ENCODE data around the gene ATP10A. TPM values are rescaled to one million over a fixed set of nuclear protein-coding genes. Genes with fewer than 3 reads are reported as not detected.

ATP10A gene
- total RNA-seq, 4 donors from 2014 or later: 3.8 to 7.1 (median 5.2) TPM

GRCh38 chr15:25879438-25879837 is 16.3 kb upstream of the ATP10A start:
- Histone ChIP-seq H3K27ac (no peak overlapping the region), H3K36me3 (no peaks in the 10 kb centered on the region), H3K9me3 (no peaks in the 10 kb centered on the region), H3K27me3 (no peaks in the 10 kb centered on the region), H3K4me3 (no peak overlapping the region), H3K4me1 (peaks cover under 1% of the 10 kb centered on the region)
- no peak for DNase-seq (ENCODE audit: low spot score in 2 of 2)
- 90% methylated on average over 4 of the region's 4 CpGs for WGBS
- no peak for TF ChIP-seq CTCF (IDR thresholded peaks at IDR 0.05)
- TF ChIP-seq EP300 (IDR thresholded peaks at IDR 0.05): no peak
- TF ChIP-seq POLR2A (IDR thresholded peaks at IDR 0.05): no peak
- no peak for TF ChIP-seq POLR2AphosphoS5 (IDR thresholded peaks at IDR 0.05)

DNA sequence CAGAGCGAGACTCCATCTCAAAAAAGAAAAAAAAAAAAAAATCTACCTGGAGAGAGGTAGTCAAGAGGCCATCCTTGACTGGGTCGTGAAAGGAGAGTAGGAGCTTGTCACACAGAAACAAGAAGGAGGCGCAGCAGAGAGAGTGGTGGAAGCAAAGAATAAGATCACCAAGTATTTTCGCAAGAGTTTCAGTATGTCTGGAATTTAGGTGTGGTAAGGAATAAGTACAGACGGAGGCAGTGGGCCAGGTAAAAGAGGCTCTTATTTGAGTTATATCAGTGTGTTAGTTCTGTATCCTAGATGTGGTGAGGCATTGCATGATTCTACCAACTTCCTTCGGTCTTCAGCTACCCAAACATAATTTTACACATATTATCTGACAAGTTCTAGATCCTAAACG is 14.6 kb upstream of the ATP10A start:
- no peak for DNase-seq (ENCODE audit: low spot score in 2 of 2)
- 56% methylated on average over 7 of the region's 7 CpGs for WGBS
- Histone ChIP-seq H3K9me3 (no peaks in the 10 kb centered on the region), H3K27ac (no peak overlapping the region), H3K36me3 (no peaks in the 10 kb centered on the region), H3K4me3 (no peak overlapping the region), H3K4me1 (no peaks in the 10 kb centered on the region), H3K27me3 (no peaks in the 10 kb centered on the region)
- TF ChIP-seq POLR2AphosphoS5 (IDR thresholded peaks at IDR 0.05) (no peak), CTCF (IDR thresholded peaks at IDR 0.05) (no peak), POLR2A (IDR thresholded peaks at IDR 0.05) (no peak), EP300 (IDR thresholded peaks at IDR 0.05) (no peak)

- no peak for TF ChIP-seq POLR2AphosphoS5 (IDR thresholded peaks at IDR 0.05)
- no peak for TF ChIP-seq POLR2A (IDR thresholded peaks at IDR 0.05)
- no peak for TF ChIP-seq EP300 (IDR thresholded peaks at IDR 0.05)
- no peak for TF ChIP-seq CTCF (IDR thresholded peaks at IDR 0.05)
- WGBS: 72% methylated on average over 18 of the region's 18 CpGs
These were observed 13.4 kb upstream of the ATP10A start for GRCh38 chr15:25876231-25877140.

DNA sequence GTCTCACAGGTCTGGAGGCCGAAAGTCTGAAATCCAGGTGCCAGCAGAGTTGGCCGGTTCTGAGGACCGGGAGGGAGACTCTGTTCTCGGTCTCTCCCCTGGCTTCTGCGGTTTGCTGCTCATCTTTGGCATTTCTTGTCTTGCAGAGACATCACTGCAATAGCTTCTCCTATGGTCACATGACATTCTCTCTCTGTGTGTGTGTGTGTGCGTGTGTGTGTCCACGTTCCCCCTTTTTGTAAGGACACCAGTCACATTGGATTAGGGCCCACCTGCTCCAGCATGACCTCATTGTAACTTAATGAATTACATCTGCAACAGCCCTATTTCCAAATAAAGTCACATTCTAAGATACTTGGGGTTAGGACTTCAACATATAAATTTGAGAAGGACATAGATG is 12.4 kb upstream of the ATP10A start:
- H3K27ac ChIP-seq: no peak overlapping the region
- no peaks in the 10 kb centered on the region for H3K9me3 ChIP-seq
- DNase-seq (ENCODE audit: low spot score in 2 of 2): no peak
- H3K36me3 ChIP-seq: no peaks in the 10 kb centered on the region
- peaks cover under 1% of the 10 kb centered on the region for H3K4me1 ChIP-seq
- H3K27me3 ChIP-seq: no peaks in the 10 kb centered on the region
- H3K4me3 ChIP-seq: no peak overlapping the region
- TF ChIP-seq POLR2A (IDR thresholded peaks at IDR 0.05): no peak
- no peak for TF ChIP-seq CTCF (IDR thresholded peaks at IDR 0.05)
- no peak for TF ChIP-seq EP300 (IDR thresholded peaks at IDR 0.05)
- TF ChIP-seq POLR2AphosphoS5 (IDR thresholded peaks at IDR 0.05): no peak
- WGBS: 76% methylated on average over 7 of the region's 7 CpGs

More at GRCh38 chr15:25876231-25877140, 13.4 kb upstream of the ATP10A start:
- no peak overlapping the region for H3K27ac ChIP-seq
- no peaks in the 10 kb centered on the region for H3K36me3 ChIP-seq
- no peaks in the 10 kb centered on the region for H3K27me3 ChIP-seq
- no peaks in the 10 kb centered on the region for H3K9me3 ChIP-seq
- H3K4me1 ChIP-seq: no peaks in the 10 kb centered on the region
- H3K4me3 ChIP-seq: no peak overlapping the region
- DNase-seq (ENCODE audit: low spot score in 2 of 2): no peak

DNA sequence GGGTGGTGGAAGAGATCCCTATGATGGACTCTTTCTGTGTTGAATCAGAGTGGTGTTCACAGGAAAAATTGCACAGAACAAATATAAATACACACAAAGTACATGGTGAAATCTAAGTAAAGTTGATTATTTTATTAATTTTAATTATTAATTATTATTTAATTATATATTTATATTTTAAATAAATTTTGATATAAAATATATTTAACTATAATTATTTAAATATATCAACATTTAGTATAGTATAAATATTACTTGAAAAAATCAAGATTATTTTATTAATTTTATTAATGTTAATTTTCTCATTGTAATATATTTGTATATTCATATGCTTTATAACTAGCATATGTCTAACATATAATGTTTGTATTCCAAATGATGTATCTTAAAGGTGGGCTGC is 11.3 kb upstream of the ATP10A start:
- H3K4me1 ChIP-seq: peaks cover 3% of the 10 kb centered on the region
- DNase-seq (ENCODE audit: low spot score in 2 of 2): no peak
- no peaks in the 10 kb centered on the region for H3K27me3 ChIP-seq
- H3K36me3 ChIP-seq: no peaks in the 10 kb centered on the region
- H3K4me3 ChIP-seq: no peak overlapping the region
- H3K9me3 ChIP-seq: no peaks in the 10 kb centered on the region
- no peak overlapping the region for H3K27ac ChIP-seq
- no peak for TF ChIP-seq POLR2A (IDR thresholded peaks at IDR 0.05)
- TF ChIP-seq CTCF (IDR thresholded peaks at IDR 0.05): no peak
- TF ChIP-seq POLR2AphosphoS5 (IDR thresholded peaks at IDR 0.05): no peak
- no peak for TF ChIP-seq EP300 (IDR thresholded peaks at IDR 0.05)
